H9 (cell line): ENCODE data around the gene RASSF7. TPM values are rescaled to one million over a fixed set of nuclear protein-coding genes. Genes with fewer than 3 reads are reported as not detected.

Experiments
- DNase-seq: peaks from one replicate; pipeline ENCODE4 v3.0.0-alpha.2; 2017
- H2AFZ ChIP-seq: one replicate; pipeline ENCODE4 v1.6.1; 2013; ENCODE audit warnings: mild to moderate bottlenecking, low read length, control low read depth, moderate library complexity
- H2AK5ac ChIP-seq: 2 replicates; pipeline ENCODE4 v1.6.1; 2013; ENCODE audit warnings: low read length, control low read depth, mixed read lengths; ENCODE audit not compliant: insufficient read length
- H2BK120ac ChIP-seq: one replicate; pipeline ENCODE4 v1.6.1; 2013; ENCODE audit warnings: low read depth, mild to moderate bottlenecking, low read length, control low read depth, inconsistent platforms; ENCODE audit not compliant: poor library complexity, severe bottlenecking
- H2BK12ac ChIP-seq: 2 replicates; pipeline ENCODE4 v1.6.1; 2013; ENCODE audit warnings: low read length, control low read depth, mixed read lengths, low read depth; ENCODE audit not compliant: insufficient read length
- H2BK15ac ChIP-seq: 2 replicates; pipeline ENCODE4 v1.6.1; 2013; ENCODE audit warnings: low read depth, low read length, control low read depth
- H2BK20ac ChIP-seq: one replicate; pipeline ENCODE4 v1.6.1; 2013; ENCODE audit warnings: low read depth, mild to moderate bottlenecking, low read length, control low read depth, inconsistent platforms; ENCODE audit not compliant: poor library complexity, severe bottlenecking
- H2BK5ac ChIP-seq: 2 replicates; pipeline ENCODE4 v1.6.1; 2013; ENCODE audit warnings: low read length, control low read depth, mixed read lengths; ENCODE audit not compliant: insufficient read length
- H3K14ac ChIP-seq: 2 replicates; pipeline ENCODE4 v1.6.1; 2013; ENCODE audit warnings: low read length, control low read depth; ENCODE audit not compliant: insufficient read depth
- H3K18ac ChIP-seq: 2 replicates; pipeline ENCODE4 v1.6.1; 2013; ENCODE audit warnings: low read depth, mild to moderate bottlenecking, mixed read lengths, low read length, control low read depth; ENCODE audit not compliant: insufficient read length
- H3K23ac ChIP-seq: 2 replicates; pipeline ENCODE4 v1.6.1; 2013; ENCODE audit warnings: low read length, control low read depth, mixed read lengths, low read depth; ENCODE audit not compliant: insufficient read length
- H3K23me2 ChIP-seq: 2 replicates; pipeline ENCODE4 v1.6.1; 2013; ENCODE audit warnings: low read depth, mild to moderate bottlenecking, mixed read lengths, low read length, control low read depth; ENCODE audit not compliant: insufficient read length, poor library complexity, severe bottlenecking
- H3K27ac ChIP-seq: 2 replicates; pipeline ENCODE4 v1.5.1; 2013; ENCODE audit warnings: low read length, control low read depth, mixed read lengths, low read depth; ENCODE audit not compliant: insufficient read length
- H3K27me3 ChIP-seq: 2 replicates; pipeline ENCODE4 v1.6.1; 2013; ENCODE audit warnings: low read length, control low read depth, inconsistent platforms; ENCODE audit not compliant: insufficient read depth
- H3K4ac ChIP-seq: 2 replicates; pipeline ENCODE4 v1.6.1; 2013; ENCODE audit warnings: low read depth, mild to moderate bottlenecking, control low read depth, inconsistent platforms, low read length, moderate library complexity
- H3K4me1 ChIP-seq: 2 replicates; pipeline ENCODE4 v1.6.1; 2013; ENCODE audit warnings: low read length, control low read depth, inconsistent platforms; ENCODE audit not compliant: insufficient read depth
- H3K4me2 ChIP-seq: 2 replicates; pipeline ENCODE4 v1.6.1; 2013; ENCODE audit warnings: low read length, control low read depth, mixed read lengths; ENCODE audit not compliant: insufficient read length, insufficient read depth
- H3K56ac ChIP-seq: 2 replicates; pipeline ENCODE4 v1.6.1; 2013; ENCODE audit warnings: low read depth, mild to moderate bottlenecking, mixed read lengths, low read length, control low read depth; ENCODE audit not compliant: insufficient read length
- H3K79me1 ChIP-seq: 2 replicates; pipeline ENCODE4 v1.6.1; 2013; ENCODE audit warnings: low read depth, mild to moderate bottlenecking, moderate library complexity, low read length, control low read depth, inconsistent platforms; ENCODE audit not compliant: insufficient read depth, poor library complexity, severe bottlenecking
- H3K79me2 ChIP-seq: 2 replicates; pipeline ENCODE4 v1.6.1; 2013; ENCODE audit warnings: low read length, control low read depth, inconsistent platforms; ENCODE audit not compliant: insufficient read depth
- H3K9ac ChIP-seq: 2 replicates; pipeline ENCODE4 v1.6.1; 2013; ENCODE audit warnings: low read length, control low read depth, mixed read lengths; ENCODE audit not compliant: insufficient read length; ENCODE audit errors: extremely low read depth
- H3K9me3 ChIP-seq: one replicate; pipeline ENCODE4 v1.6.1; 2013; ENCODE audit warnings: low read depth, low read length, inconsistent platforms; ENCODE audit not compliant: control insufficient read depth
- H3T11ph ChIP-seq: one replicate; pipeline ENCODE4 v1.6.1; 2013; ENCODE audit warnings: mild to moderate bottlenecking, low read length, control low read depth, inconsistent platforms
- H4K20me1 ChIP-seq: one replicate; pipeline ENCODE4 v1.6.1; 2013; ENCODE audit not compliant: control insufficient read depth, insufficient read length, insufficient read depth
- H4K5ac ChIP-seq: 2 replicates; pipeline ENCODE4 v1.6.1; 2013; ENCODE audit warnings: low read depth, mild to moderate bottlenecking, mixed read lengths, low read length, control low read depth; ENCODE audit not compliant: insufficient read length
- H4K8ac ChIP-seq: replicated peaks from 2 replicates; pipeline ENCODE4 v1.6.1; 2013; ENCODE audit warnings: low read length, control low read depth, mixed read lengths, low read depth; ENCODE audit not compliant: insufficient read length
- H4K91ac ChIP-seq: 2 replicates; pipeline ENCODE4 v1.6.1; 2013; ENCODE audit warnings: low read depth, mild to moderate bottlenecking, moderate library complexity, mixed read lengths, low read length, control low read depth; ENCODE audit not compliant: insufficient read length
- H3K27ac Mint-ChIP-seq, 3 experiments: 2 replicates in 2 of 3; 3 replicates in 1 of 3; pipeline ENCODE4 v1.8.0; 2020 to 2021; ENCODE audit warnings: mixed read lengths in 3 of 3, mild to moderate bottlenecking in 1 of 3, moderate library complexity in 1 of 3
- H3K27me3 Mint-ChIP-seq: 2 replicates; pipeline ENCODE4 v1.8.0; 2021; ENCODE audit warnings: low read depth, mild to moderate bottlenecking, moderate library complexity, mixed read lengths
- H3K36me3 Mint-ChIP-seq, 3 experiments: 2 replicates in 2 of 3; 3 replicates in 1 of 3; pipeline ENCODE4 v1.8.0; 2020 to 2021; ENCODE audit warnings: low read depth in 3 of 3, mixed read lengths in 3 of 3; ENCODE audit not compliant: insufficient read depth in 1 of 3
- H3K4me1 Mint-ChIP-seq, 2 experiments: 2 replicates each; pipeline ENCODE4 v1.8.0; 2020; ENCODE audit warnings: mixed read lengths in 2 of 2
- H3K4me3 Mint-ChIP-seq, 2 experiments: 2 replicates in 1 of 2; 3 replicates in 1 of 2; pipeline ENCODE4 v1.8.0; 2020 to 2021; ENCODE audit warnings: mild to moderate bottlenecking in 2 of 2, mixed read lengths in 2 of 2, moderate library complexity in 1 of 2
- H3K9me3 Mint-ChIP-seq, 2 experiments: 2 replicates in 1 of 2; 3 replicates in 1 of 2; pipeline ENCODE4 v1.8.0; 2020; ENCODE audit warnings: mild to moderate bottlenecking in 2 of 2, mixed read lengths in 2 of 2, moderate library complexity in 1 of 2
- CTCF ChIP-seq: fragments of 200-600 bp; sonication (generic); conservative IDR thresholded peaks from 3 replicates; pipeline ENCODE4 v1.8.0; 2021; ENCODE audit warnings: antibody characterized with exemption, mild to moderate bottlenecking
- WGBS: extraction: QIAGEN DNeasy Blood & Tissue Kit; methylation state at CpG from one replicate; pipeline ENCODE4 v1.1.7; 2013; ENCODE audit warnings: missing lambda C conversion rate, low lambda C conversion rate, mixed read lengths; ENCODE audit not compliant: insufficient read length; ENCODE audit errors: extremely low coverage; 5-methylcytosine and 5-hydroxymethylcytosine counted together
- total RNA-seq: library from RNA; stranded (reverse); gene quantifications from 2 replicates; pipeline ENCODE4 v1.2.1, GENCODE V29; 2021

The RASSF7 gene
- total RNA-seq, 1 experiment from 2014 or later, result 26.3 TPM

- Histone ChIP-seq H4K20me1 (peaks cover 3% of the 10 kb centered on the region), H3K27me3 (no peaks in the 10 kb centered on the region), H3K14ac (no peak overlapping the region), H3K79me2 (no peaks in the 10 kb centered on the region), H3K23me2 (no peaks in the 10 kb centered on the region), H3K4ac (no peak overlapping the region), H3T11ph (no peak overlapping the region), H2AK5ac (no peak overlapping the region), H3K23ac (no peak overlapping the region), H2BK5ac (no peak overlapping the region), H3K4me1 (no peaks in the 10 kb centered on the region), H3K9me3 (no peaks in the 10 kb centered on the region), H3K9ac (no peak overlapping the region), H3K4me2 (no peak overlapping the region), H3K18ac (no peak overlapping the region), H3K79me1 (no peaks in the 10 kb centered on the region), H3K56ac (no peak overlapping the region), H4K91ac (no peak overlapping the region), H2BK120ac (no peak overlapping the region), H3K27ac (no peak overlapping the region), H4K5ac (no peak overlapping the region), H4K8ac (no peak overlapping the region), H2AFZ (no peak overlapping the region), H2BK12ac (no peak overlapping the region), H2BK15ac (no peak overlapping the region), H2BK20ac (no peak overlapping the region)
- H3K36me3 Mint-ChIP-seq, result peaks cover 23 to 66% (median 61%) of the 10 kb centered on the region in 3 experiments
- no CpG with 5 or more reads among the region's 28 CpGs for WGBS
- no peak for TF ChIP-seq CTCF
- DNase-seq, result no peak
- no peak overlapping the region for H3K27ac Mint-ChIP-seq
- peaks cover 3 to 4% of the 10 kb centered on the region in 2 experiments; a peak in 1 of 4 replicates for H3K4me1 Mint-ChIP-seq
- H3K27me3 Mint-ChIP-seq, result no peaks in the 10 kb centered on the region
- no peaks in the 10 kb centered on the region for H3K9me3 Mint-ChIP-seq
- H3K4me3 Mint-ChIP-seq, result no peak overlapping the region
Measured at GRCh38 chr11:609341-609811, 48.6 kb downstream of the RASSF7 start.
